Immature natural killer cell (primary cell): Measurements from ENCODE around the gene LPXN. TPM values are rescaled to one million over a fixed set of nuclear protein-coding genes. Genes with fewer than 3 reads are reported as not detected.

Source experiments
- DNase-seq, 3 donors: peaks; one replicate each; pipeline ENCODE4 v3.0.0; 2022; ENCODE audit warnings: mixed read lengths in 1 of 3
- H3K27ac Mint-ChIP-seq, 6 donors: one replicate each; pipeline ENCODE4 v1.8.0; 2020; ENCODE audit warnings: mixed read lengths in 6 of 6, mild to moderate bottlenecking in 5 of 6, inconsistent platforms in 4 of 6, moderate library complexity in 3 of 6
- H3K27me3 Mint-ChIP-seq, 3 donors: one replicate each; pipeline ENCODE4 v1.8.0; 2020 to 2021; ENCODE audit warnings: low read depth in 3 of 3, mild to moderate bottlenecking in 3 of 3, mixed read lengths in 3 of 3, moderate library complexity in 3 of 3, inconsistent platforms in 1 of 3
- H3K36me3 Mint-ChIP-seq, 3 donors: one replicate each; pipeline ENCODE4 v1.8.0; 2020; ENCODE audit warnings: mixed read lengths in 3 of 3, inconsistent platforms in 2 of 3, mild to moderate bottlenecking in 2 of 3
- H3K4me1 Mint-ChIP-seq, 2 donors: one replicate each; pipeline ENCODE4 v1.8.0; 2020; ENCODE audit warnings: inconsistent platforms in 2 of 2, mild to moderate bottlenecking in 2 of 2, mixed read lengths in 2 of 2, moderate library complexity in 1 of 2
- H3K4me3 Mint-ChIP-seq, 5 donors: one replicate each; pipeline ENCODE4 v1.8.0; 2020; ENCODE audit warnings: mild to moderate bottlenecking in 5 of 5, mixed read lengths in 5 of 5, inconsistent platforms in 3 of 5, moderate library complexity in 3 of 5
- H3K9me3 Mint-ChIP-seq, 6 donors: one replicate each; pipeline ENCODE4 v1.8.0; 2020; ENCODE audit warnings: mild to moderate bottlenecking in 6 of 6, mixed read lengths in 6 of 6, inconsistent platforms in 4 of 6, moderate library complexity in 3 of 6
- polyA plus RNA-seq, 3 donors: library from polyadenylated mRNA; unstranded; fragments of 300-500 nt; fragmentation: Illumina TruSeq; gene quantifications; one replicate each; pipeline ENCODE4 v1.2.3, GENCODE V29; 2021

The LPXN gene
- polyA plus RNA-seq, 3 donors from 2014 or later, result 153 to 217 (median 197) TPM

GRCh38 chr11:58526721-58527120 is 48.9 kb downstream of the LPXN start:
- DNase-seq, result no peak
- H3K27me3 Mint-ChIP-seq, result peaks cover 0 to 3% (median 0%) of the 10 kb centered on the region in 3 donors
- no peaks in the 10 kb centered on the region for H3K9me3 Mint-ChIP-seq
- peaks cover 16 to 27% (median 20%) of the 10 kb centered on the region in 3 donors for H3K36me3 Mint-ChIP-seq
- H3K4me1 Mint-ChIP-seq, result peaks cover 39 to 44% of the 10 kb centered on the region in 2 donors
- H3K4me3 Mint-ChIP-seq, result no peak overlapping the region
- H3K27ac Mint-ChIP-seq, result peak overlapping the region; percentile 0 to 46 (median 15)

- Mint-ChIP-seq H3K36me3 (peaks cover 10 to 17% (median 14%) of the 10 kb centered on the region in 3 donors), H3K27me3 (peaks cover 0 to 3% (median 0%) of the 10 kb centered on the region in 3 donors), H3K4me3 (peak overlapping the region; percentile 68 to 79 (median 73)), H3K27ac (peak overlapping the region; percentile 89 to 95 (median 92)), H3K4me1 (peaks cover 36 to 37% of the 10 kb centered on the region in 2 donors), H3K9me3 (no peaks in the 10 kb centered on the region)
- DNase-seq, result peak; percentile 37 to 50 (median 46)
These were observed 50.5 kb downstream of the LPXN start for GRCh38 chr11:58525037-58525614.

- H3K4me3 Mint-ChIP-seq, result peak overlapping the region; percentile 68 to 79 (median 73)
- peaks cover 35 to 36% of the 10 kb centered on the region in 2 donors for H3K4me1 Mint-ChIP-seq
- H3K27ac Mint-ChIP-seq, result peak overlapping the region; percentile 89 to 95 (median 92)
- H3K27me3 Mint-ChIP-seq, result peaks cover 0 to 3% (median 0%) of the 10 kb centered on the region in 3 donors
- DNase-seq, result peak; percentile 56 to 63 (median 57)
- H3K36me3 Mint-ChIP-seq, result peaks cover 8 to 17% (median 14%) of the 10 kb centered on the region in 3 donors
- no peaks in the 10 kb centered on the region for H3K9me3 Mint-ChIP-seq
These were observed 51.2 kb downstream of the LPXN start for GRCh38 chr11:58524232-58525036.

GRCh38 chr11:58513747-58514367 is 61.8 kb downstream of the LPXN start:
- H3K4me1 Mint-ChIP-seq, result no peaks in the 10 kb centered on the region

GRCh38 chr11:58511636-58512035 is 64.0 kb downstream of the LPXN start:
- no peak overlapping the region for H3K27ac Mint-ChIP-seq
- H3K9me3 Mint-ChIP-seq, result no peaks in the 10 kb centered on the region
- no peaks in the 10 kb centered on the region for H3K4me1 Mint-ChIP-seq
- H3K36me3 Mint-ChIP-seq, result peaks cover 0 to 15% (median 0%) of the 10 kb centered on the region in 3 donors
- no peak for DNase-seq
- no peaks in the 10 kb centered on the region for H3K27me3 Mint-ChIP-seq
- no peak overlapping the region for H3K4me3 Mint-ChIP-seq

More at GRCh38 chr11:58513747-58514367, 61.8 kb downstream of the LPXN start:
- no peaks in the 10 kb centered on the region for H3K9me3 Mint-ChIP-seq
- DNase-seq, result peak; percentile 20 to 26 (median 23)
- peaks cover 0 to 6% (median 0%) of the 10 kb centered on the region in 3 donors for H3K36me3 Mint-ChIP-seq
- no peaks in the 10 kb centered on the region for H3K27me3 Mint-ChIP-seq
- no peak overlapping the region for H3K4me3 Mint-ChIP-seq
- H3K27ac Mint-ChIP-seq, result no peak overlapping the region

GRCh38 chr11:58509748-58510147 is 65.9 kb downstream of the LPXN start:
- no peaks in the 10 kb centered on the region for H3K27me3 Mint-ChIP-seq
- H3K36me3 Mint-ChIP-seq, result peaks cover 0 to 15% (median 4%) of the 10 kb centered on the region in 3 donors
- no peak overlapping the region for H3K4me3 Mint-ChIP-seq
- H3K4me1 Mint-ChIP-seq, result no peaks in the 10 kb centered on the region
- no peaks in the 10 kb centered on the region for H3K9me3 Mint-ChIP-seq
- no peak for DNase-seq
- H3K27ac Mint-ChIP-seq, result no peak overlapping the region

GRCh38 chr11:58508814-58509213 is 66.8 kb downstream of the LPXN start:
- Mint-ChIP-seq H3K27me3 (peaks cover 0 to 2% (median 0%) of the 10 kb centered on the region in 3 donors), H3K4me1 (no peaks in the 10 kb centered on the region), H3K36me3 (peaks cover 0 to 19% (median 4%) of the 10 kb centered on the region in 3 donors), H3K27ac (no peak overlapping the region), H3K4me3 (no peak overlapping the region), H3K9me3 (no peaks in the 10 kb centered on the region)
- no peak for DNase-seq

GRCh38 chr11:58508005-58508404 is 67.7 kb downstream of the LPXN start, which contains the start of gene OR5B21:
TSS of gene OR5B21 (minus strand) at chr11:58508105. CDS start at chr11:58508105, 0 bp downstream.
- no peaks in the 10 kb centered on the region for H3K4me1 Mint-ChIP-seq
- no peak within 1 kb of the TSS for H3K4me3 Mint-ChIP-seq
- peaks cover 0 to 19% (median 4%) of the 10 kb centered on the region in 3 donors for H3K36me3 Mint-ChIP-seq
- no peak within 1 kb of the TSS for H3K27ac Mint-ChIP-seq
- no peaks in the 10 kb centered on the region for H3K9me3 Mint-ChIP-seq
- DNase-seq, result no peak
- H3K27me3 Mint-ChIP-seq, result peaks cover 0 to 2% (median 0%) of the 10 kb centered on the region in 3 donors

- Mint-ChIP-seq H3K27me3 (peaks cover 0 to 2% (median 0%) of the 10 kb centered on the region in 3 donors), H3K9me3 (no peaks in the 10 kb centered on the region), H3K36me3 (peaks cover 0 to 19% (median 9%) of the 10 kb centered on the region in 3 donors), H3K27ac (no peak overlapping the region), H3K4me1 (no peaks in the 10 kb centered on the region), H3K4me3 (no peak overlapping the region)
- DNase-seq, result no peak
These were observed 68.3 kb downstream of the LPXN start for GRCh38 chr11:58507355-58507754.

GRCh38 chr11:58506935-58507334 is 68.7 kb downstream of the LPXN start:
- Mint-ChIP-seq H3K4me3 (no peak overlapping the region), H3K27ac (no peak overlapping the region), H3K4me1 (no peaks in the 10 kb centered on the region), H3K9me3 (no peaks in the 10 kb centered on the region), H3K36me3 (peaks cover 0 to 19% (median 9%) of the 10 kb centered on the region in 3 donors), H3K27me3 (peaks cover 0 to 2% (median 0%) of the 10 kb centered on the region in 3 donors)
- DNase-seq, result no peak

GRCh38 chr11:58505849-58506248 is 69.8 kb downstream of the LPXN start:
- Mint-ChIP-seq H3K27ac (no peak overlapping the region), H3K4me3 (no peak overlapping the region), H3K9me3 (no peaks in the 10 kb centered on the region)

GRCh38 chr11:58504232-58504631 is 71.4 kb downstream of the LPXN start:
- peaks cover 1 to 7% of the 10 kb centered on the region in 2 donors for H3K4me1 Mint-ChIP-seq
- no peak for DNase-seq
- H3K4me3 Mint-ChIP-seq, result no peak overlapping the region
- no peaks in the 10 kb centered on the region for H3K9me3 Mint-ChIP-seq
- H3K27me3 Mint-ChIP-seq, result peaks cover 0 to 2% (median 0%) of the 10 kb centered on the region in 3 donors
- H3K27ac Mint-ChIP-seq, result peak overlapping the region in 1 of 6 donors; percentile 53
- H3K36me3 Mint-ChIP-seq, result peaks cover 0 to 17% (median 9%) of the 10 kb centered on the region in 3 donors

More at GRCh38 chr11:58505849-58506248, 69.8 kb downstream of the LPXN start:
- no peak for DNase-seq
- H3K27me3 Mint-ChIP-seq, result peaks cover 0 to 2% (median 0%) of the 10 kb centered on the region in 3 donors
- peaks cover 0 to 19% (median 9%) of the 10 kb centered on the region in 3 donors for H3K36me3 Mint-ChIP-seq
- H3K4me1 Mint-ChIP-seq, result no peaks in the 10 kb centered on the region

GRCh38 chr11:58503361-58503856 is 72.2 kb downstream of the LPXN start:
- Mint-ChIP-seq H3K9me3 (no peaks in the 10 kb centered on the region), H3K27me3 (peaks cover 0 to 2% (median 0%) of the 10 kb centered on the region in 3 donors), H3K4me3 (no peak overlapping the region), H3K36me3 (peaks cover 0 to 13% (median 9%) of the 10 kb centered on the region in 3 donors), H3K27ac (no peak overlapping the region), H3K4me1 (peaks cover 9 to 16% of the 10 kb centered on the region in 2 donors)
- no peak for DNase-seq
